ENCODE measurements around the gene CRISP3.

The CRISP3 gene

GRCh38 chr6:49692534-49692933 lies 51.7 kb downstream of the CRISP3 start:
- no peak for DNase-seq (ENCODE audit: low read depth in 2 of 2)
